SJCRH30 (cell line): ENCODE data around the gene ZGPAT. TPM values are rescaled to one million over a fixed set of nuclear protein-coding genes. Genes with fewer than 3 reads are reported as not detected.

Experiments used
- DNase-seq, 2 experiments: peaks; one replicate each; pipeline ENCODE4 v3.0.0-alpha.2; 2015 to 2020
- H3K27ac ChIP-seq: fragments of 250-450 bp; sonication (Bioruptor Pico); 2 replicates; pipeline ENCODE4 v1.5.1; 2020; ENCODE audit warnings: mild to moderate bottlenecking, moderate library complexity
- H3K27me3 ChIP-seq: fragments of 250-450 bp; sonication (Bioruptor Pico); 2 replicates; pipeline ENCODE4 v1.5.1; 2020; ENCODE audit warnings: mild to moderate bottlenecking, moderate library complexity
- H3K36me3 ChIP-seq: fragments of 250-450 bp; sonication (Bioruptor Pico); 2 replicates; pipeline ENCODE4 v1.5.1; 2020; ENCODE audit warnings: mild to moderate bottlenecking, moderate library complexity
- H3K4me1 ChIP-seq: fragments of 250-450 bp; sonication (Bioruptor Pico); 2 replicates; pipeline ENCODE4 v1.5.1; 2020; ENCODE audit warnings: mild to moderate bottlenecking, moderate library complexity
- H3K4me3 ChIP-seq: fragments of 250-450 bp; sonication (Bioruptor Pico); 2 replicates; pipeline ENCODE4 v1.5.1; 2020; ENCODE audit warnings: mild to moderate bottlenecking, moderate library complexity
- H3K9me3 ChIP-seq: fragments of 250-450 bp; sonication (Bioruptor Pico); replicated peaks from 2 replicates; pipeline ENCODE4 v1.5.1; 2020; ENCODE audit warnings: mild to moderate bottlenecking, moderate library complexity
- total RNA-seq: library from RNA; depleted of rRNA; stranded (reverse); fragments of >200 nt; shearing (Covaris generic); gene quantifications from 2 replicates; pipeline ENCODE4 v1.2.3, GENCODE V29; 2014

The ZGPAT gene
- total RNA-seq, 1 experiment from 2014 or later = 26.2 TPM

DNA sequence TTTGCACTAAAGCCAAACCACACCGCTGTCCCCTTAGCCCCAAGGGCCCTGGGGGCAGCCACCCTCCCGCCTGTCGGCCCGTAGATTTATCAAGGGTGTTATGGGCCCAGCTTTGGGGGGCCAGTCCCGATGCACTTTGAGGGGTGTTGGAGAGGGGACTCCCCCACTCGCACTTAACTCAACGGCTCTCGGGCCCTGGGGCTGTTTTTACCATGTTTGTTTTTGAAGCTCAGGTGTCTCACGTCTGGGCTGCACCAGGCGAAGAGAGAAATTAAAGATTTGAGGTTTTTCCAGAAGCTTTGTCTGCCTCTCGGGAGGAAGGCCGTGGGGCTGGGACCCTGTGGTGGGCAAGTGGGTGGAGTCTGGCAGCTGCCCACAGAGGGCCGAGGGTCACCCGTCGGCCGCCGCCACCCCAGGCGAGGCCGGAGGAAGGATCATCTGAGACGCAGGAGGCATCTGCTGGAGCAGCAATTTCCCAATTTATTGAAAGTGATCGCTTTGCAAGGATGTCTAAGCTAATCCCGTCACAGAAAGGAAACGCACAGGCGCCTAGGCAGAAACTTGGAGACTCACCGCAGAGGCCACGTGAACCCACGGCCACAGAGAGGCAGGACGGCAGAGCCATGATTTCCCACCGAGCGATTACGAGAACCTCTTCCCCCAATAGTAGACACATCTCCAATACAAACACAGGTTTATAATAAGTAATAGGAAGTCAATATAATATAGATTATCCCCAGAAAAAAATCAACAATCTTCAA, 35.6 kb downstream of the ZGPAT start:
- Histone ChIP-seq H3K4me1 (peaks cover 6% of the 10 kb centered on the region), H3K9me3 (no peaks in the 10 kb centered on the region), H3K36me3 (peaks cover 7% of the 10 kb centered on the region), H3K27ac (no peak overlapping the region), H3K4me3 (no peak overlapping the region), H3K27me3 (no peaks in the 10 kb centered on the region)
- no peak for DNase-seq

GRCh38 chr20:63744158-63744557, 36.3 kb downstream of the ZGPAT start:
- Histone ChIP-seq H3K4me1 (peaks cover 6% of the 10 kb centered on the region), H3K9me3 (no peaks in the 10 kb centered on the region), H3K4me3 (no peak overlapping the region), H3K36me3 (peaks cover 7% of the 10 kb centered on the region), H3K27me3 (no peaks in the 10 kb centered on the region), H3K27ac (no peak overlapping the region)
- no peak for DNase-seq

DNA sequence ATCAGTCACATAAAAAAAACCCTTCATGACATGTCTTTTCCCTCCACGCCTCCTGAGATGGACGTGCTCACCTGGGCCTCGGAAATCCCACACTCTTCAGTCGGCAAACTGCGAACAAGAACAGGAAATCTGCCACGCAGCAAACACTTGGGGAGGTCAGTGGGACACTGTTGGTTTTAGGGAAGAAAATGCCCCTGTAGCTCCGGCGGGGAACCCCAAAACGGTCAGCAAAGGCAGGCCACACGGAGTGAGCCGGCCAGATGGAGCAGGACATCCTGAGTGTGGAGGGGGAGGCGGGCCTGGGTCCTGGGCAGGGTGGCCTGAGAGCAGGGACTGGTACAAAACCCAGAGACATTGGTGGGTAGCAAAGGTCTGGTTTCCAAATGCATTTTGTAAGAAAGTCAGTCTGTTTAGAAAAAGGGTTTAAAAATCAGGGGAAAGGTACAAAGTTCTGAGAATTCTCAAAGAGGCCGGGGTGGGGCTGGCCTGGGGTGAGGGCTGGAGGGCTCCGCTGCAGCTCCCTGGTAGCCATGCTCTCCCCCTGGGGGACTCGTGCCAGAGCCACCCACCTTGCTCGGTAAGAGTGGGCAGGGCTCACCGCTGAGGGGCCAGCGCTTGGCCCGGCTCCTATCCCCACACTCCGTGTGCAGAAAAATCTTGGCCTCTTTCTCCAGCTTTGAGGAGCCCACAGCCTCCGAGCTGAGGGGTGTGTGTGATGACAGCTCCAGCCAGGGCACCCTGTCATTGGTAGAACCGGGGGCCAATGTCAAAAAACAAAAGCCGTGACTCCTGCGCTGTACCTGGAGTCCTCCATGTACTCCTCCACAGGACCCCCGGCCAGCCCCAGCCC, 37.0 kb downstream of the ZGPAT start:
- Histone ChIP-seq H3K9me3 (no peaks in the 10 kb centered on the region), H3K27me3 (no peaks in the 10 kb centered on the region), H3K27ac (no peak overlapping the region), H3K36me3 (peaks cover 7% of the 10 kb centered on the region), H3K4me3 (no peak overlapping the region), H3K4me1 (peaks cover 6% of the 10 kb centered on the region)
- DNase-seq = no peak

GRCh38 chr20:63745424-63745805, 37.6 kb downstream of the ZGPAT start:
- no peaks in the 10 kb centered on the region for H3K9me3 ChIP-seq
- peaks cover 6% of the 10 kb centered on the region for H3K4me1 ChIP-seq
- no peaks in the 10 kb centered on the region for H3K27me3 ChIP-seq
- no peak for DNase-seq
- H3K4me3 ChIP-seq = no peak overlapping the region
- H3K36me3 ChIP-seq = peaks cover 7% of the 10 kb centered on the region
- no peak overlapping the region for H3K27ac ChIP-seq

DNA sequence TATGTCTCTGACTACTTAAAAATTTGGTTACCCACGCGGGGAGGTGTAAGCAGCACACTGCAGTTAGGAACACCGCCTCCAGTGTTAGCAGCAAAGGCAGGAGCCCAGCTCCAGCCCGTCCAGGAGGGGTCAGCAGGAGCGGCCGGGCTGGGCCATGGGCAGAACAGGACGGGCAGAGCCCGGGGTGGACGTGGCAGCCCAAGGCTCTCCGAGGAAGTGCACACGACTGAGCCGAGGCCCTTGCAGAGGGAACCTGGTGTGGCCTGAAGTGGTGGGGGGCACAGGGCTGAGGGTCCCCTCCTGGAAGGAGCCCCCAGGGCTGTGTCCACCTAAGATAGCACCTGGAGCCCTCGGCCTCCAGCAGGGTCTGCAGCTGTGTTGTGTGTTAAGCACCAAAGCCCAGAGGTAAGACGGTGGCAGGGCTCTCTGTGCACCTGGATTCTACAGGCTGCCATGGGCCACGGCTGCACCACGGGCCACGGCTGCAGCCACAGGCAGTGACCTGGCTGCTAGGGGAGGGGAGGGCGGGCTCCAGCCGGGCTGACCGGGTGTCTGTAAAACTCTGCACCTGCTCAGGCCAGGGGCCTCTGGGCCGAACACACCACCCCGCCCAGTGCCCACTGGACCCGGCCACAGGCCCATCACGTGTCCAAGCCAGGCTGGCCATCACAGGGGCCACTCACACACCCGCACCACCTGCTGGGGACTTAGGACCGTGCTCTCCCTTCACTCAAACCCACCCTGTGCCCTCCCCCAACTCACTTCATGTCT, 38.3 kb downstream of the ZGPAT start:
- Histone ChIP-seq H3K9me3 (no peaks in the 10 kb centered on the region), H3K4me3 (no peak overlapping the region), H3K27me3 (no peaks in the 10 kb centered on the region), H3K27ac (no peak overlapping the region), H3K4me1 (peaks cover 4% of the 10 kb centered on the region), H3K36me3 (peaks cover 7% of the 10 kb centered on the region)
- no peak for DNase-seq

DNA sequence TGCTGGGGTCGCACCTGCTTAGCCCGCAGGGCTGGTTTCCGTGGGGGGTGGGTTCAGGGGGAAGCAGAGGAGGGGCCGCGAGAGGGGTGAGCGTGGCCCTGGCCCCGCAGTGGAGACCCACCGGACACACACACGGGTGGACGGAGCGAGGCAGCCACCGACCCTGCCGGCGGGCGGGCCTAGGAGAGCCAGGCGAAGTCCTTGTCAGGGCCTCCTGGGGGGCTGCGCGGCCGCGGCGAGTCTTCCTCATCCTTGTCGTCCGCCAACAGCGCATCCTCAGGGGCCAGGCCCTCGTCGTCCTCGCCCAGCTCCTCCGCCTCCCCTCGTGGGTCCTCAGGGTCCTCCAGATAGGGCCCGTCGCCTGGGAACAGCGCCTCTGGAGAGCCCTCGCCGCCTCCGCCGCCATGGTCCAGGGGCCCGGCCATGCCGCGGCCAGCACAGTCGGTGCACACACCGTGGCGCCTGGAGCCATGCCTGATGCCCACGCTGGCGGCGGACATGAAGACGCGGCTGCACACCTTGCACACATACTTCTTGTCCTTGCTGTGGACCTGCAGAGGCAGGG, 39.0 kb downstream of the ZGPAT start:
- Histone ChIP-seq H3K4me1 (no peaks in the 10 kb centered on the region), H3K27me3 (no peaks in the 10 kb centered on the region), H3K4me3 (no peak overlapping the region), H3K36me3 (peaks cover 2% of the 10 kb centered on the region; the same call in 1 of the 2 replicates), H3K27ac (no peak overlapping the region), H3K9me3 (no peaks in the 10 kb centered on the region)
- DNase-seq = no peak

GRCh38 chr20:63747622-63748069, 39.8 kb downstream of the ZGPAT start:
- peaks cover under 1% of the 10 kb centered on the region; the same call in 1 of the 2 replicates for H3K36me3 ChIP-seq

GRCh38 chr20:63748070-63748933, 40.5 kb downstream of the ZGPAT start:
- H3K36me3 ChIP-seq = no peaks in the 10 kb centered on the region; the same call in 1 of the 2 replicates

More at GRCh38 chr20:63747622-63748069, 39.8 kb downstream of the ZGPAT start:
- no peak for DNase-seq
- no peak overlapping the region for H3K4me3 ChIP-seq
- H3K4me1 ChIP-seq = no peaks in the 10 kb centered on the region
- H3K27ac ChIP-seq = no peak overlapping the region
- H3K9me3 ChIP-seq = no peaks in the 10 kb centered on the region
- no peaks in the 10 kb centered on the region for H3K27me3 ChIP-seq

DNA sequence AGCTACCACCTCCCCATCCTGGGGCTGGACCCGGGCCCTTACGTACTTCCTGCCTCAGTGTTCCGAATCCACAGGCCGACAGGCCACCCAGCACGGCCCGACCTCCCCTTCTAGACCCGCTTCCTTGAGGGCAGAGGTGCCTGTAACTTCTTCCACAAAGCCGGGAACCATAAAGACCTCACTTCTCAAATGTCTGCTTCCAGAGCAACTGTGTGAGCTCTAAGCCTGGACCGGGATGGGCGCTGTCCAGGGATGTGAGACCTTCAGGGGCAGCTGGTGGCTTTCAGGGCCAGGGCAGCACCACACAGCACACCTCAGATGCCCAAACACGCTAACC, 41.1 kb downstream of the ZGPAT start:
- H3K36me3 ChIP-seq = no peaks in the 10 kb centered on the region; the same call in 1 of the 2 replicates
- no peak for DNase-seq

More at GRCh38 chr20:63748070-63748933, 40.5 kb downstream of the ZGPAT start:
- Histone ChIP-seq H3K27ac (no peak overlapping the region), H3K27me3 (no peaks in the 10 kb centered on the region), H3K4me1 (no peaks in the 10 kb centered on the region), H3K9me3 (no peaks in the 10 kb centered on the region), H3K4me3 (no peak overlapping the region)
- DNase-seq = no peak

GRCh38 chr20:63749597-63750508, 42.0 kb downstream of the ZGPAT start:
- H3K9me3 ChIP-seq = no peaks in the 10 kb centered on the region
- no peak overlapping the region for H3K4me3 ChIP-seq
- H3K27me3 ChIP-seq = no peaks in the 10 kb centered on the region
- no peaks in the 10 kb centered on the region for H3K36me3 ChIP-seq
- DNase-seq = no peak
- no peaks in the 10 kb centered on the region for H3K4me1 ChIP-seq
- no peak overlapping the region for H3K27ac ChIP-seq

More for the DNA sequence above, 41.1 kb downstream of the ZGPAT start:
- Histone ChIP-seq H3K27me3 (no peaks in the 10 kb centered on the region), H3K9me3 (no peaks in the 10 kb centered on the region), H3K27ac (no peak overlapping the region), H3K4me1 (no peaks in the 10 kb centered on the region), H3K4me3 (no peak overlapping the region)

- Histone ChIP-seq H3K4me3 (no peak overlapping the region), H3K4me1 (no peaks in the 10 kb centered on the region), H3K9me3 (no peaks in the 10 kb centered on the region), H3K36me3 (no peaks in the 10 kb centered on the region), H3K27me3 (no peaks in the 10 kb centered on the region), H3K27ac (no peak overlapping the region)
- no peak for DNase-seq
Measured at GRCh38 chr20:63750807-63751470, 43.1 kb downstream of the ZGPAT start.

DNA sequence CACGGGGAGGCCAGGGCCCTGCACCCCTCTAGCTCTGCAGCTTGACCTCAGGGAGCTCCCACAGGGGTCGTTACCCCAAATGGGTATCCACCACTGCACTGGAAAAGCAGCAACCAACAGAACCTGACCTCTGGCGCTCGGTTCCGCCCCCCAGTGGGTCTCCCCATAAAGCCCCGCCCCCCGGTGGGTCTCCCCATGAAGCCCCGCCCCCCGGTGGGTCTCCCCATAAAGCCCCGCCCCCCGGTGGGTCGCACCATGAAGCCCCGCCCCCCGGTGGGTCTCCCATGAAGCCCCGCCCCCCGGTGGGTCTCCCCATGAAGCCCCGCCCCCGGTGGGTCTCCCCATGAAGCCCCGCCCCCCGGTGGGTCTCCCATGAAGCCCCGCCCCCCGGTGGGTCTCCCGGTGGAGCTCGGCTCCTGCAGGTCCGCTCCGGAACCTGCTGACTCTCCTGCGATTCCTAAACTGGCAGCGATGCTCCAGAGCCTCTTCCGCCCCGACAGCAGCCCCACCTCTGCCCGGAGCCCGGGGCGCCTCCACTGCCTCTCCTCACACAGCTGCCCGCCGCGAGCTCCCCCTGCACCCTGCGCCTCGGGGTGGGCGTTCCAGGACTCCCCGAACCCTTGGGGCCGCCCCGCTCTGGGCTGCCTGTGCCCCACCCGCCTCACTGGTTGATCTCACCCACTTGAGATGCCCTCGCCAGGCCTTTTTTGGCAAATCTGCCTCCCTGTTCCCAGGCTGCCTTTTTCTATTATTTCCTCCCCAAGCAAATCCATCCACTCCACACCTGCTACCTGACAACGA, 43.8 kb downstream of the ZGPAT start:
- no peaks in the 10 kb centered on the region for H3K36me3 ChIP-seq
- H3K27me3 ChIP-seq = no peaks in the 10 kb centered on the region
- DNase-seq = peak in 1 of 2 experiments; percentile 50

More for the DNA sequence above, 43.8 kb downstream of the ZGPAT start:
- Histone ChIP-seq H3K9me3 (no peaks in the 10 kb centered on the region), H3K4me3 (no peak overlapping the region), H3K27ac (no peak overlapping the region), H3K4me1 (no peaks in the 10 kb centered on the region)
